Fibroblast of villous mesenchyme (primary cell): ENCODE data around the gene CERT1. TPM values are rescaled to one million over a fixed set of nuclear protein-coding genes. Genes with fewer than 3 reads are reported as not detected.

Source experiments
- DNase-seq: peaks from one replicate; pipeline ENCODE4 v3.0.0-alpha.2; 2010; ENCODE audit warnings: low read depth
- H3K4me3 ChIP-seq: 2 replicates; pipeline ENCODE4 v1.5.1; 2011; ENCODE audit warnings: low read depth, mild to moderate bottlenecking, low read length
- total RNA-seq: library from RNA; depleted of rRNA; stranded (reverse); fragments of >200 nt; gene quantifications from 2 replicates; pipeline ENCODE4 v1.2.3, GENCODE V29; 2012
- TF ChIP-seq, protein P1 (sequence below): IDR thresholded peaks from 2 replicates; pipeline ENCODE4 v1.5.1; 2012; ENCODE audit warnings: low read depth, mild to moderate bottlenecking, low read length; ENCODE audit not compliant: insufficient read depth

The CERT1 gene
- total RNA-seq, 1 donor, result 27.2 TPM

DNA sequence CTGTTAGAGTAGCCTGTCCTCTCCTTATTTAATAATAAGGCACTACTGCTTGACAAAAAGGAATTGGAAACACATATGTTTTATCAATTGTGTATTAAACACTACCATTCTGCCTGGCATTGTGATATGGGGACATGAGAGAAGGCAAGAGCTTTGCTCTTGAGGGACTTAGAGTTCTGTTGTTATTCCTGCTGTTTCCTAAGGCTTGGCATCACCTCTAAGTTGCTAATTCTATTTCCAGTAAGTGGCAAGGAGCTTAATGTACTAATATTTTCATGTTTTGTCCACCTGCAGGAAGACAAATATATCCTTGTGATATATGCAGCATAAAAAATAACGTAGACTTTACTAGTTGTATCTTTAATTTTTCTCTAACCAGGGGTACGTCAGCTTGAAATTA is 161.8 kb downstream of the CERT1 start:
- no peak for DNase-seq
- TF ChIP-seq, protein P1, sequence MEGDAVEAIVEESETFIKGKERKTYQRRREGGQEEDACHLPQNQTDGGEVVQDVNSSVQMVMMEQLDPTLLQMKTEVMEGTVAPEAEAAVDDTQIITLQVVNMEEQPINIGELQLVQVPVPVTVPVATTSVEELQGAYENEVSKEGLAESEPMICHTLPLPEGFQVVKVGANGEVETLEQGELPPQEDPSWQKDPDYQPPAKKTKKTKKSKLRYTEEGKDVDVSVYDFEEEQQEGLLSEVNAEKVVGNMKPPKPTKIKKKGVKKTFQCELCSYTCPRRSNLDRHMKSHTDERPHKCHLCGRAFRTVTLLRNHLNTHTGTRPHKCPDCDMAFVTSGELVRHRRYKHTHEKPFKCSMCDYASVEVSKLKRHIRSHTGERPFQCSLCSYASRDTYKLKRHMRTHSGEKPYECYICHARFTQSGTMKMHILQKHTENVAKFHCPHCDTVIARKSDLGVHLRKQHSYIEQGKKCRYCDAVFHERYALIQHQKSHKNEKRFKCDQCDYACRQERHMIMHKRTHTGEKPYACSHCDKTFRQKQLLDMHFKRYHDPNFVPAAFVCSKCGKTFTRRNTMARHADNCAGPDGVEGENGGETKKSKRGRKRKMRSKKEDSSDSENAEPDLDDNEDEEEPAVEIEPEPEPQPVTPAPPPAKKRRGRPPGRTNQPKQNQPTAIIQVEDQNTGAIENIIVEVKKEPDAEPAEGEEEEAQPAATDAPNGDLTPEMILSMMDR, result no peak
- H3K4me3 ChIP-seq, result no peak overlapping the region

DNA sequence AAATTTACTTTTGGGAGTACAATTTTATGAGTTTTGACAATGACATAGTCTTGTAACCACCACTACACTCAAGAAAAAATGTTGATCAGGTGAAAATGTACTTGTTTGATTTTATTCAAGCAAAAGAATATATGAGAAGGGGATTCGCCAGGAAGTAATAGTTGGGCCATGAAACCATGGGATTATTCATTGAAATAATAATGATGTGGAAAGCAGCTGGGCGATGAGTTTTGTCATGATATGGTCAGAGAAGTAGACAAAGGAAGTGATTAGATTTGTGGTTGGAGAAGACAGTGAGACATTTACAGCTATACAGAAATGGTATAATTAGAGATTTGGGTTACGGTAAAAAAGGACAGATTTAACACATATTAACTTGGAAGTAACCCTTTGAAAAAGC is 163.2 kb downstream of the CERT1 start:
- DNase-seq, result no peak
- H3K4me3 ChIP-seq, result no peak overlapping the region
- TF ChIP-seq, protein P1, result no peak

DNA sequence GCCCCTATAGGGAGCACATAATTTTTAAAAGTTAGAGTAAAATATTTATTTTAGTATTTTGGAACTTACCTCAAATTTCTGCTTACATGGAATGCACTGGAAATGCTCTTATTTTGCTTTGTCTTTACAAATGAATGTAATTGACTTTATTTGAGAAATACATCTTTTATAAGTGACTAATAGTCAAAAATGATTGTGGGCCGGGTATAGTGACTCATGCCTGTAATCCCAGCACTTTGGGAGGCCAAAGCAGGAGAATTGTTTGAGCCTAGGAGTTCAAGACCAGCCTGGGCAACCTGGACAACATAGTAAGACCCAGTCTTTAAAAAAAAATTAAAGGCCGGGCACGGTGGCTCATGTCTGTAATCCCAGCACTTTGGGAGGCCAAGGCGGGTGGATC is 168.6 kb downstream of the CERT1 start:
- DNase-seq, result no peak
- TF ChIP-seq, protein P1, result no peak
- H3K4me3 ChIP-seq, result no peak overlapping the region

DNA sequence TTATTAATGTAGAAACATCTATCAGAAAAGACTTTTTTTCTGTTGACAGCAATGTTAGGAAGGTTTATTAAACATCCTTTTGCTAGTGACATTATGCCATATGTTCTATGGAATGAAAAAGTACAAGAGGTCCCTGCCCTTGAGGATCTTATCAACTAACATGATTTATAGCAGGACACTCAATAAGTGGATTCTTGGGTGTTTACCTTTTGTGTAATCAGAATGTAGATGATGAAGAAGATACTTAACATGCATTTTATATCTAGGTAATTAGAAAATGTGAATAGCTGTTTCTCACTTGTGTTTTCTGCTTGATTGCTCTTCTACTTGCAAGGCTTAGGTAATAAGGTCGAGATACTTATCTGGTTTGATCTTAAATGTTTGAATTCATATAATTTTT is 169.5 kb downstream of the CERT1 start:
- peak; percentile 18 for DNase-seq
- TF ChIP-seq, protein P1, result no peak
- no peak overlapping the region for H3K4me3 ChIP-seq

DNA sequence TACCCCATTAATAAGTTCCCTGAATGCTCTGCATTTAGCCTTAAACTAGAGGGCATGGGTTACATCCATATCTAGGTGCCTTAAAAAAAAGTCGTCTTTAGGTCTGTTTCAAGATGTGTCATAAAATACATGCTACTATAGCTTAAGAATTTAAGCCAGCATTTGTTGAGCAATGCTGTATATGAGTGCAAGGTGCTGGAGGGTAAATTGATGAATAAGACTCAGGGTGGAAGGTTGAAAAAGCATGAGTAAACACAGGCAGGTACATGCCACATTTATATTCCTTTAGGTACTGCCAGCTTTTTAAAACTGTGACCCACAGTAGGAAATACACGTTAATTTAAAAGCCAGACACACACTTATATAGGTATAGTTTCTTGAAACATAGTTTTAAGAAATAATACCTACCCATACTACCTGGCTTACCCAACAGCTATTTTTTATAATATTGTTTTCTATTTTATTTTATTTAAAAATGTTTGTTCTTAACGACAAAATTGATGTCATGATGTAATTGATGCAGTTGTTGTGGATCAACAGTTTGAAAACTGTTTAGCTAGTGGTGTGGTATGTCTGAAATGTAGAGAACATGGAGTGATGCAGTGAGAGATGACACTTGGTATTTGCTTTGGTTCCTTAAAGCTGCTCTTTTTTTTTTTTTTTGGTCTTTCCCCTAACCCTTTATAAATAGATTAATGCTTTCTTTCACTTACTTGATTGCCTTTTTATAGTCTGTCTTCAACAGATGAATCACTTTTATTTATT is 170.5 kb downstream of the CERT1 start:
- peak; percentile 13 for DNase-seq
- H3K4me3 ChIP-seq, result no peak overlapping the region
- TF ChIP-seq, protein P1, result no peak

DNA sequence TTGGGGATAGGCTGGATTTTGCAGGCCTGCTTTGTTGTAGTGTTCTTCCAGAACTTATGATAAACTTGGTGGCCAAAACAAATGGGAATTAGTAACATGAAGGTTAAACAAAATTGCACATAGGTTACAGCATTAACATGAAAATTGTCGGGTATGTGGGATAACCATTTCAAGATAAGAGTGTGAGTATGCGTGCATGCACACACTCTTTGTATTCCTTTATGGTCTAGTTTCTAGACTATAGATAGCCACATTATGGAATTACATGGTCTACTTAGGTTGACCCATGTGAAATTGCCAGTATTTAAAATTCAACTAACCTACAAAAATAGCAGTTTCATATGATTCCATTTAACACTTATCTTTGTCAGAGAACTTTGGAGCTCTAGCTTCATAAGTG is 173.0 kb downstream of the CERT1 start:
- H3K4me3 ChIP-seq, result peak overlapping the region; percentile 93
- TF ChIP-seq, protein P1, result no peak
- DNase-seq, result peak; percentile 11
